T-helper 17 cell (primary cell): ENCODE data around the gene PDE4A. TPM values are rescaled to one million over a fixed set of nuclear protein-coding genes. Genes with fewer than 3 reads are reported as not detected.
"Not testable (repeated sequence)": the region's sequence is repeated elsewhere in the genome, so short reads cannot be mapped to it uniquely, and the experiment has no call there.

Experiments used
- ATAC-seq: fragments of 150-1000 bp; cut with Tn5 transposase; 2 replicates; pipeline ENCODE4 v1.10.0; 2021; ENCODE audit warnings: mild to moderate bottlenecking, moderate library complexity
- DNase-seq, 3 donors: peaks; one replicate each; pipeline versions ENCODE4 v3.0.0 to v3.0.0-alpha.2; 2020 to 2021
- H3K9me3 ChIP-seq: one replicate; pipeline ENCODE4 v1.7.0; 2013; ENCODE audit warnings: low read length, mild to moderate bottlenecking; ENCODE audit not compliant: control insufficient read depth, poor library complexity, severe bottlenecking
- H3K27ac Mint-ChIP-seq: one replicate; pipeline ENCODE4 v1.8.0; 2022; ENCODE audit warnings: mild to moderate bottlenecking, moderate library complexity, mixed read lengths
- H3K27me3 Mint-ChIP-seq: one replicate; pipeline ENCODE4 v1.8.0; 2022; ENCODE audit warnings: mixed read lengths
- H3K36me3 Mint-ChIP-seq: one replicate; pipeline ENCODE4 v1.8.0; 2022; ENCODE audit warnings: low read depth, mixed read lengths
- H3K4me1 Mint-ChIP-seq: one replicate; pipeline ENCODE4 v1.8.0; 2022; ENCODE audit warnings: mild to moderate bottlenecking, mixed read lengths
- H3K4me3 Mint-ChIP-seq: one replicate; pipeline ENCODE4 v1.8.0; 2022; ENCODE audit warnings: mild to moderate bottlenecking, moderate library complexity, mixed read lengths
- total RNA-seq, 4 donors: library from RNA in 2 of 4; stranded (reverse) in 2 of 4; gene quantifications; one replicate each; pipeline ENCODE4 v1.2.3 and lab custom pipeline; 2022 to 2026

The PDE4A gene
- total RNA-seq, 2 donors from 2014 or later, result 5.7 to 9.5 TPM

DNA sequence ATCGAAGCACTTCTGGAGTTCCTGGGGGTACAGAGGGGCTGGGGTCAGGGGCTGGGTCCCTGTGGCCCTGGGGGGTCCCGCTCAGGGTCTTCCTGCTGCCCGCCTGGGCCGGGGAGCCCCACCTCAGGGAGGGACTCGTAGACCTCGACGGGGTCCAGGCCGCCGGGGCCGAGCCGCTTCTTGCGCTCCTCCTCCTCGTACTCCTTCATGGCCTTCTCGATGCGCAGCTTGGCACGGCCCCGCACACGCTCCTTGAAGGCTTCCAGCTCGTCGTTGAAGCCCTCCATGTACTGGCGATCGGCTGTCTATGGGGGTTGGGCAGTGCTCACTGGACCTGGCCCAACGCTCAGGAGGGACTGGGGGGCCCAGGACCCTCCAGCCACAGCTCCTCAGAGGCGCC is 27.2 kb upstream of the PDE4A start:
- ATAC-seq, result no peak
- Mint-ChIP-seq H3K27me3 (no peaks in the 10 kb centered on the region), H3K27ac (no peak overlapping the region), H3K4me1 (peaks cover 21% of the 10 kb centered on the region), H3K36me3 (no peaks in the 10 kb centered on the region), H3K4me3 (no peak overlapping the region)
- H3K9me3 ChIP-seq, result no peaks in the 10 kb centered on the region
- no peak for DNase-seq

DNA sequence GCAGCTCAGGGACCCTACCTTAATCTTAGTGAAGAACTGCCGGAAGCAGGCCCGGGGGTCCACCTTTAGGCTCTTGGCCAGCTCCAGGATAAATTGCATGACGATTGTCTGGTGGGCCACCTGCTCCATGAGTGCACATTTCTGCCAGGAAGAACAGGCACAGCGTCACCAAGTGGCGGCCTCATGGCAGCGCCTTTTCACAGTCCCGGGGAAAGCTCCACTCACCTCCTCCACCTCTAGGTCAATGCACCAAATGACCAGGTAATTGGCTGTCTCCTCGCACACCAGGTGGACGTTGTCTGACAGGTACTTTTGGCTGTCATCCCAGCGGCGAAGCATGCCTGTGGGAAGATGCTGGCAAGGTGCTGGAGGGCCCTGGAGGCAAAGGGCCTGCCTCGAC is 25.3 kb upstream of the PDE4A start:
- Mint-ChIP-seq H3K4me3 (no peak overlapping the region), H3K36me3 (no peaks in the 10 kb centered on the region), H3K27me3 (no peaks in the 10 kb centered on the region), H3K27ac (no peak overlapping the region), H3K4me1 (peaks cover 23% of the 10 kb centered on the region)
- ATAC-seq (no peak), DNase-seq (no peak)
- no peaks in the 10 kb centered on the region for H3K9me3 ChIP-seq

DNA sequence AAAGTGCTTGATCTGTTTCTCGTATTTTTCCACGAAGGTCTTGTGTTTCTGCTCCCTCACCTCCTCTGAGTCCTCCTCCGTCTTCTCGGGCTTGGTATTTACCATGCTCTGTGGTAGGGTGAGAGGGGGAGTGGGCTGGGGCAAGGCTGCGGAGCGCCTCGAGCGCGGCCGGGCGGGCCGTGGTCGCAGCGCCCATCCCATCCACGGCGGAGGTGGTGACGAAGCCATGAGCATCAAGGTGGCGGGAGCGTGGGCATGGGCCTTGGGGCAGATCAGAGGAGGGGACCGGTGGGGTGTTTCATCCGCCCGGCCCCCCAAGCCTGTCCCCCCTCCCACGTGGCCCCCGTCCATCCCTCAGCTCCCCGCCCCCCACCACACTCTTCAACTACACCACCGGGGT is 24.9 kb upstream of the PDE4A start:
- Mint-ChIP-seq H3K27me3 (no peaks in the 10 kb centered on the region), H3K4me3 (no peak overlapping the region), H3K4me1 (peaks cover 22% of the 10 kb centered on the region), H3K36me3 (no peaks in the 10 kb centered on the region), H3K27ac (peak overlapping the region; percentile 54)
- H3K9me3 ChIP-seq, result no peaks in the 10 kb centered on the region
- ATAC-seq, result no peak
- no peak for DNase-seq

DNA sequence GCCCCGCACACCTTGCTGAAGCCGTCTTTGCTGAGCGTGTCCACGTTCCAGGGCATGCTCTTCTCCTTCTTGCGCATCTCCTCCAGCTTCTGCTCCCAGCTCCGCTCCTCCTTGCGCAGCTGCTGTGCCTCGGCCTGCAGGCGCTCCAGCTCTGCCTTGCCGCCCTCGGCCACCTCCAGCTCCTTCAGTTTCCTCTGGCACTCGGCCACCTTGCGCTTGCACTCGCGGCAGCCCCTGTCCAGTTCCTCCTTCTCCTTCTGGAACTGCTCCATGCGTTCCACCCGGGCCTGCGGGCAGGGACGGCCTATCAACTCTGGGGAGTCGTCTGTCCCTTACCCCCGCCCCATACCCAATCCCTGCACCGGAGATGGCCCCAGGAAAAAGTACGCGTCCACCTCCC is 24.4 kb upstream of the PDE4A start:
- no peak for DNase-seq
- peak overlapping the region; percentile 36 for H3K4me3 Mint-ChIP-seq
- no peaks in the 10 kb centered on the region for H3K36me3 Mint-ChIP-seq
- H3K9me3 ChIP-seq, result no peaks in the 10 kb centered on the region
- H3K27me3 Mint-ChIP-seq, result no peaks in the 10 kb centered on the region
- peaks cover 19% of the 10 kb centered on the region for H3K4me1 Mint-ChIP-seq
- H3K27ac Mint-ChIP-seq, result peak overlapping the region; percentile 54
- no peak for ATAC-seq

DNA sequence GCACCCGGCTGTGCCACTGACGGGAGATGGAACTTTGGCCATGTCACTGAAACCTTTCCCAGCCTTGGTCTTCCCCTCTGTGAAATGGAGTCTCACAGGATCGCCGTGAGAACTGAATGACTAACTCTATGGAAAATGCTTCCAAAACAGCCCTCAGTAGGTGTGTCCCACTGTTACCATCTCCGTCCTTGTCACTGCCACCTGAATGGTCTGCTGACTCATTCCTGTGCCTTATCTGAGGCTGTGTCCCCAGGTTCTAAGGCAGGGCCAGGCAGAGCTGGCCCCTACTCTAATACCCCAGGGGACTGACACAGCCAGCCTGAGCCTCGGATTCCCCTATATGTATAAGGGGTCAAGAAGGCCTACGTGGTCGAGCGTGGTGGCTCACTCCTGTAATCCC is 21.5 kb upstream of the PDE4A start:
- DNase-seq (no peak), ATAC-seq (no peak)
- H3K4me1 Mint-ChIP-seq, result peaks cover 39% of the 10 kb centered on the region
- H3K4me3 Mint-ChIP-seq, result no peak overlapping the region
- H3K36me3 Mint-ChIP-seq, result no peaks in the 10 kb centered on the region
- no peaks in the 10 kb centered on the region for H3K9me3 ChIP-seq
- H3K27me3 Mint-ChIP-seq, result no peaks in the 10 kb centered on the region
- peak overlapping the region; percentile 75 for H3K27ac Mint-ChIP-seq

DNA sequence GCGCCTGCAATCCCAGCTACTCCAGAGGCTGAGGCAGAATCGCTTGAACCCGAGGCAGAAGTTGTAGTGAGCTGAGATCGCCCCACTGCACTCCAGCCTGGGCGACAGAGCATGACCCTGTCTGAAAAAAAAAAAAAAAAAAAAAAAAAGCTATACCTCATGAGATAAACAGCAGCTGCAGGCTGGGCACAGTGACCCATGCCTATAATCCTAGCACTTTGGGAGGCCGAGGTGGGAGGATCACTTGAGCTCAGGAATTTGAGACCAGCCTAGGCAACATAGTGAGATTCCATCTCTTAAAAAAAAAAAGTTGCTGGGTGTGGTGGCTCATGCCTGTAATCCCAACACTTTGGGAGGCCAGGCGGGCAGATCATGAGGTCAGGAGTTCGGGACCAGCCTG is 21.0 kb upstream of the PDE4A start:
- peak overlapping the region; percentile 75 for H3K27ac Mint-ChIP-seq
- not testable (repeated sequence) for DNase-seq, H3K27me3 Mint-ChIP-seq, H3K9me3 ChIP-seq, H3K4me3 Mint-ChIP-seq, ATAC-seq, H3K36me3 Mint-ChIP-seq
- H3K4me1 Mint-ChIP-seq, result peaks cover 39% of the 10 kb centered on the region

DNA sequence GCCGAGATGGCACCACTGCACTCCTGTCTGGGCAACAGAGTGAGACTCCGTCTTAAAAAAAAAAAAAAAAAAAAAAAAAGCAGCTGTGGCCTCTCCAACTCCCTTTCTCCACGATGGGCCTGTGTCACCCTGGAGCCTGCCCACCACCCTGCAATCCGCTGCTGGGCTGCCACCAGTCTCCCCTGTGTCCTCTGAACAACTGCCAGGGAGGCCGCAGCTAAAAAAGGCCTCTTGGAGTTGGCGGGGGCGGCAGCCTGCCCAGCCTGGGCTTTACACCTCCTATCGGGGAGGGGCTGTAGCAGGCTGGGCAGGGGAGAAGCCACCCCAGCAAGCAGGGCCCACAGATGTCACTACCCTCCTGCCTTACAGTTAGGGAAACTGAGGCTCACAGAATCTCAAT is 20.5 kb upstream of the PDE4A start:
- DNase-seq (no peak), ATAC-seq (no peak)
- Mint-ChIP-seq H3K4me3 (no peak overlapping the region), H3K27me3 (no peaks in the 10 kb centered on the region), H3K4me1 (peaks cover 43% of the 10 kb centered on the region), H3K27ac (no peak overlapping the region), H3K36me3 (no peaks in the 10 kb centered on the region)
- no peaks in the 10 kb centered on the region for H3K9me3 ChIP-seq

DNA sequence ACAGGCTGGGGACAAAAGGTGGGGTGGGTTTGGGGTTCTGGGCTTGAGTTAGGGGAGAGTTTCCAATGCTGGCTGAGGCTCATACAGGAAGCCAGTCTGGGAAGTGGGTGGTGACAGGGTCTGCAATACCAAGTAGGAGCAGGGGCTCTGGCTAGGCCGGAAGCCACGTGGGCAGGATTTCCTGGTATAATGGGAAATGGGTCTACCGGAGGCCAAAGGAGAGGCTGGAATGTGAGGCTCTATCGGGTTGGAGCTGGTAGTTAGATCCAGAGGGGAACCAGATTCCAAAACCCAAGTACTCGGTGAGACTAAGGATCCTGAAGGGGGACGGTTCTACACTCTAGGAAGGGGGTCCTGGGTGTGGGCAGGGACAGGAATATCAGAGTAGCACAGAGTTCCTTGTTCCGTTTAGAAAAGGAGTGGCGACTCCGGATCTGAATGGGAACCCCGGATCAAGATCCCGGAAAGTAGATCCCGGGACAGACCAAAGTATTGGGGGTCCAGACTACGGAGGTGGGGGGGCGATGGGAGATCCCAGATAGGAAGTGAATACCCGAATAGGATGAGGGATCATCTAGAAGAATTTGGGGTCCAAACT is 17.8 kb upstream of the PDE4A start:
- ATAC-seq (no peak), DNase-seq (no peak)
- H3K36me3 Mint-ChIP-seq, result no peaks in the 10 kb centered on the region
- peak overlapping the region; percentile 94 for H3K4me3 Mint-ChIP-seq
- no peaks in the 10 kb centered on the region for H3K9me3 ChIP-seq
- H3K27me3 Mint-ChIP-seq, result no peaks in the 10 kb centered on the region
- H3K27ac Mint-ChIP-seq, result peak overlapping the region; percentile 95
- H3K4me1 Mint-ChIP-seq, result peaks cover 51% of the 10 kb centered on the region

DNA sequence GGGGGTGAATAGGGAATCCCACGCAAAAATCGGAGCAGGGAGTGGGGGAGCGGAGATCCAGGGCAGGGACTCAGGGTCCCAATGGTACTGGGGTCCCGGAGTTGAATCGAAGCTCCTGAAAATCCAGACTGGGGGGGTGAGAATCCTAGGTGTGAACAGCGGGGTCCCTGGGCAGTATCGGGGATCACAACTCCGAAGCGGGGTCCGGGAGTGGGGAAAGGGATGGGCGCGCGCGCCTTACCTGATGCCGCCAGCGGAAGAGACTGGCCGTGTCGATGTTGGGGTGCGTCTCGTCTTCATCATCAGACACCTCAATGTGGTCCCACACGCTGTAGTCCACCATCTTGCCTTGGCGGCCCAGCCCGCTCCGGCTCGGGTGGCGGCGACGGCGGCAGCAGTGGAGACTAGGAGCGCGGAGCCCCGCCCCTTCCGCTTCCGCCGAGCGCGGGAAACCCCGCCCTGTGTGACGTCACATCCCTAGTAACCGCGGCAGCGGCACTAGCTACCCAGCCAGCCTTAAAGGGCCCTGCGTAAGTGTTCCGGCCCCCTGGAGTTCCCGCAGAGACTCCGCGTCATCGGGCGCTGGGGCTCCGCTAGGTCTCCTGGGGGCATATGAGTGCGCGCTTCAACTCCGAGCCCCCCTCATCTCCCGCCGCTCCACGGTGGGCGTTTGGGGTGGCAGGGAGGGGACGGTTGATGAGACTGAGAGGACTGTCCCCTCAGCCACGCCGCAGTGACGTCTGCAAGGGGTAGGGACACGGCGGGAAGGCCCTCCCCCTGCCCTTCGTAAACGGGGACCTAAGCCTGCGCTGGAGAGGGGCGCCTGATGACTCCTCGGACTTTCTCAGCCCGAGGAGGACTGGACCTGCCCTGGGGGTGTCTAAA is 17.0 kb upstream of the PDE4A start, which contains the start of gene CDC37:
Gene CDC37 (minus strand): TSS at position 406 of the 885 bp plus-strand sequence. CDS start 63 bp downstream, at position 343.
- H3K4me3 Mint-ChIP-seq, result peak within 1 kb of the TSS; percentile 94
- H3K9me3 ChIP-seq, result no peaks in the 10 kb centered on the region
- H3K4me1 Mint-ChIP-seq, result peaks cover 51% of the 10 kb centered on the region
- H3K36me3 Mint-ChIP-seq, result no peaks in the 10 kb centered on the region
- ATAC-seq (peak; percentile 80), DNase-seq (peak; percentile 96 to 97 (median 97))
- peak within 1 kb of the TSS; percentile 95 for H3K27ac Mint-ChIP-seq
- no peaks in the 10 kb centered on the region for H3K27me3 Mint-ChIP-seq

DNA sequence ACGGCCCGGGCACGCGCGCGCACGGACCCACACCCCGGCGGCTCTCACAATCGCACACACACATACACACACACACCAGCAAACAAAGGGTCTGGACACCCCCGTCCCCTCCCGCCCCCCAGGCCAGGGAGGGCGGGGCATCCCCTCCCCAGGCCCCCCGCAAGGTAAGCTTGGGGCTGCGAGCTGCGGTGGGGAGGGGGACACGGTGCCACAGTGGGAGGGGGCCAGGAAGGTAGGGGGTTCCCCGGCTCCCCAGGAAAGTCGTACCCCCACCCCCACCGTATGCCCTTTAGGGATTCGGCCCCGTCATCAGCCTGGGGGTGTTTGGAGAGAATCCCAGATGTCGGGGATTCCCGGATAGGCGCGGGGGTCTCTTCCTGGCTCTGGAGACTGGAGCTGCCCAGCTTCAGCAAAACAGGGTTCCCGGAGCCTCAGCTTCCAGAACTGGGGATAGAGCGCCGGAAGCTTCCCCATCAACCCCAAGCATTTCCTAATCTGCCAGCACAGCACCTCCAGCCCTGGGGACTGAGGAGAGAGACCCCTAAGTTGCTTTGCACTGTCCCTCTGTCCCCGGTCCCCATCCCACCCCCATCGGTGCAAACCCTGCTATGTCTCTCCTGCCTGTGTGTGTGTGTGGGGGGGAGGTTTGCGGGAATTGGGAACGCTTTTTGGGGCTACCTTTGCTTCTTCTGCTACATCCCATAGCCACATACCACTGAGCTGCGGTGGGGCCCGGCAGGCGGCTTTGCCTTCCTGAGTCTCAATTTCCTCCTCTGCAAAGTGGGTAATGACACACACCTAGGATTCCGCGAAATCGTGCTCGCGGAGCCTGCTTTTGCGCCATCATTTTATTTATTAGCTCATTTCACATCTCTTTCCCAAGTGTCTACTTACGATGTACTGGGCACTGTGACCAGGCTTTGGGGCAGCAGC is 15.2 kb upstream of the PDE4A start:
- DNase-seq (peak in 1 of 3 donors; percentile 37), ATAC-seq (no peak)
- H3K27ac Mint-ChIP-seq, result peak overlapping the region; percentile 95
- no peaks in the 10 kb centered on the region for H3K9me3 ChIP-seq
- H3K36me3 Mint-ChIP-seq, result no peaks in the 10 kb centered on the region
- H3K27me3 Mint-ChIP-seq, result no peaks in the 10 kb centered on the region
- H3K4me3 Mint-ChIP-seq, result peak overlapping the region; percentile 94
- peaks cover 52% of the 10 kb centered on the region for H3K4me1 Mint-ChIP-seq

DNA sequence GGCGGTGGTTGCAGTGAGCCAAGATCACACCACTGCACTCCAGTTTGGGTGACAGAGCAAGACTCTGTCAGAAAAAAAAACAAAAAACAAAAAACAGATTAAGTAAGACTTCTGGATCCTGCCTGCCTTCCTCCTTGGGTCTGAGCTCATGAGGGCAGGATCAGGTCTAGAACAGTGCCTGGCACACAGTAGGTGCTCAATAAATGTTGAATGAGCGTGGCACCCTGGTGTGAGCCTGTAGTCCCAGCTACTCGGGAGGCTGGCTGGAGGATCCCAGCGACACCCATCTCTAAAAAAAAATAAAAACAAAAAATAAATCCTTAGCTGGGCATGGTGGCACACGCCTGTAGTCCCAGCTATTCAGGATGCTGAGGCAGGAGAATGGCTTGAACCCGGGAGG is 14.1 kb upstream of the PDE4A start:
- H3K27me3 Mint-ChIP-seq, result no peaks in the 10 kb centered on the region
- no peak for ATAC-seq
- H3K4me1 Mint-ChIP-seq, result peaks cover 51% of the 10 kb centered on the region
- no peak for DNase-seq
- H3K9me3 ChIP-seq, result no peaks in the 10 kb centered on the region
- peak overlapping the region; percentile 15 for H3K4me3 Mint-ChIP-seq
- H3K36me3 Mint-ChIP-seq, result no peaks in the 10 kb centered on the region
- peak overlapping the region; percentile 95 for H3K27ac Mint-ChIP-seq

DNA sequence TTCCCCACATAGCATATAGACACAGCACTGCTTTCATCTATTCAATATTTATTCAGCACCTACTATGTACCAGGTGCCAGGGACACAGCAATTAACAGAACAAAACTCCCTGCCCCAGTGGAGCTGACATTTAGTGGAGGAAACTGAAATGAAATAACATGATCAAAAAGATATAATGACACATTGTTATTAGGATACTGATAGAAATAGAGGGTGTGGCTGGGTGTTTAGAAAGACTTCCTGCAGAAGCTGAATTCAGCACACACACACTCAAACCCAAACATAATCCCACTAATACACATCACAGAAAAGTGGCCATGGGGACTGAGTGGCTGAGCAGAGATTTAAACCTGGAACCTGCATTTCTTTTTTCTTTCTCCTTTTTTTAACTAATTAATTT is 13.2 kb upstream of the PDE4A start:
- no peaks in the 10 kb centered on the region for H3K36me3 Mint-ChIP-seq
- ATAC-seq, result no peak
- H3K27ac Mint-ChIP-seq, result peak overlapping the region; percentile 95
- peak overlapping the region; percentile 28 for H3K4me3 Mint-ChIP-seq
- DNase-seq, result no peak
- no peaks in the 10 kb centered on the region for H3K9me3 ChIP-seq
- H3K27me3 Mint-ChIP-seq, result no peaks in the 10 kb centered on the region
- H3K4me1 Mint-ChIP-seq, result peaks cover 46% of the 10 kb centered on the region
